ENCODE data around the gene DUSP8. TPM values are rescaled to one million over a fixed set of nuclear protein-coding genes. Genes with fewer than 3 reads are reported as not detected.

DUSP8 gene
- polyA plus RNA-seq, 1 experiment: 1.5 TPM

- ChIA-PET POLR2A (no interaction called here), CTCF (no interaction called here)
- Histone ChIP-seq H3K9me3 (ENCODE audit: control insufficient read depth, insufficient read depth, low read length) (no peaks in the 10 kb centered on the region), H3K4me3 (ENCODE audit: low read depth, low read length) (no peak overlapping the region), H3K27me3 (ENCODE audit: control insufficient read depth, insufficient read depth, low read length) (no peaks in the 10 kb centered on the region), H3K27ac (ENCODE audit: low read depth, low read length) (no peak overlapping the region)
- DNase-seq (ENCODE audit: low read depth, low spot score): no peak
- TF ChIP-seq CTCF (IDR thresholded peaks at IDR 0.05; ENCODE audit: low read depth, low read length): no peak
These were observed 4.9 kb downstream of the DUSP8 start for GRCh38 chr11:1567052-1567720.

GRCh38 chr11:1566381-1567051 is 5.6 kb downstream of the DUSP8 start:
- Histone ChIP-seq H3K27me3 (ENCODE audit: control insufficient read depth, insufficient read depth, low read length) (no peaks in the 10 kb centered on the region), H3K9me3 (ENCODE audit: control insufficient read depth, insufficient read depth, low read length) (no peaks in the 10 kb centered on the region), H3K27ac (ENCODE audit: low read depth, low read length) (no peak overlapping the region), H3K4me3 (ENCODE audit: low read depth, low read length) (no peak overlapping the region)
- ChIA-PET CTCF (interaction anchor here (2.5 kb wide), 1 partner anchor 20 kb away, joined by 14 read pairs; no protein-coding TSS in a partner anchor), POLR2A (interaction anchor here (0.6 kb wide), 1 partner anchor 748 kb away, joined by 3 read pairs; the partner anchor contains the start of gene PNPLA2)
- DNase-seq (ENCODE audit: low read depth, low spot score): no peak
- TF ChIP-seq CTCF (IDR thresholded peaks at IDR 0.05; ENCODE audit: low read depth, low read length): no peak

GRCh38 chr11:1565904-1566247 is 6.2 kb downstream of the DUSP8 start:
- ChIA-PET POLR2A (interaction anchor here (0.6 kb wide), 1 partner anchor 747 kb away, joined by 3 read pairs; the partner anchor contains the start of gene PNPLA2), CTCF (interaction anchor here (1.8 to 2.5 kb wide), 2 partner anchors 19 to 29 kb away, joined by 9 to 14 read pairs; no protein-coding TSS in a partner anchor)
- no peak overlapping the region for H3K4me3 ChIP-seq (ENCODE audit: low read depth, low read length)
- no peak overlapping the region for H3K27ac ChIP-seq (ENCODE audit: low read depth, low read length)
- no peaks in the 10 kb centered on the region for H3K27me3 ChIP-seq (ENCODE audit: control insufficient read depth, insufficient read depth, low read length)
- TF ChIP-seq CTCF (IDR thresholded peaks at IDR 0.05; ENCODE audit: low read depth, low read length): no peak
- DNase-seq (ENCODE audit: low read depth, low spot score): no peak
- H3K9me3 ChIP-seq (ENCODE audit: control insufficient read depth, insufficient read depth, low read length): no peaks in the 10 kb centered on the region

GRCh38 chr11:1565173-1565903 is 6.7 kb downstream of the DUSP8 start:
- no peak for TF ChIP-seq CTCF (IDR thresholded peaks at IDR 0.05; ENCODE audit: low read depth, low read length)
- DNase-seq (ENCODE audit: low read depth, low spot score): no peak
- H3K4me3 ChIP-seq (ENCODE audit: low read depth, low read length): no peak overlapping the region
- H3K27ac ChIP-seq (ENCODE audit: low read depth, low read length): no peak overlapping the region
- ChIA-PET CTCF (interaction anchor here (1.8 to 2.5 kb wide), 3 partner anchors 9 to 30 kb away, joined by 7 to 14 read pairs (median 9); no protein-coding TSS in a partner anchor), POLR2A (no interaction called here)
- no peaks in the 10 kb centered on the region for H3K27me3 ChIP-seq (ENCODE audit: control insufficient read depth, insufficient read depth, low read length)
- no peaks in the 10 kb centered on the region for H3K9me3 ChIP-seq (ENCODE audit: control insufficient read depth, insufficient read depth, low read length)
